WI38 (cell line): ENCODE data around the gene TLR6.

Source experiments
- H3K4me3 ChIP-seq: 2 replicates; pipeline ENCODE4 v1.5.1; 2011; ENCODE audit warnings: low read depth, mild to moderate bottlenecking, control low read depth, low read length
- CTCF ChIP-seq: IDR thresholded peaks from 2 replicates; pipeline ENCODE4 v1.5.1; 2012; ENCODE audit warnings: low read depth, mild to moderate bottlenecking, control low read depth, low read length

TLR6 gene

GRCh38 chr4:38896940-38897339 is 40.3 kb upstream of the TLR6 start:
- no peak overlapping the region for H3K4me3 ChIP-seq
- TF ChIP-seq CTCF, result no peak

GRCh38 chr4:38894322-38894982 is 37.8 kb upstream of the TLR6 start:
- TF ChIP-seq CTCF, result no peak
- no peak overlapping the region for H3K4me3 ChIP-seq

- no peak overlapping the region for H3K4me3 ChIP-seq
- TF ChIP-seq CTCF, result no peak
Observed at GRCh38 chr4:38891051-38891983, 34.7 kb upstream of the TLR6 start.

- TF ChIP-seq CTCF, result no peak
- no peak overlapping the region for H3K4me3 ChIP-seq
Observed at GRCh38 chr4:38889143-38889542, 32.5 kb upstream of the TLR6 start.

- H3K4me3 ChIP-seq, result no peak overlapping the region
- no peak for TF ChIP-seq CTCF
Observed at GRCh38 chr4:38884254-38884653, 27.6 kb upstream of the TLR6 start.

GRCh38 chr4:38876636-38877035 is 20.0 kb upstream of the TLR6 start:
- no peak overlapping the region for H3K4me3 ChIP-seq
- TF ChIP-seq CTCF, result no peak
